Measurements from ENCODE around the gene UCP2. TPM values are rescaled to one million over a fixed set of nuclear protein-coding genes. Genes with fewer than 3 reads are reported as not detected.

Gene UCP2
- total and polyA plus RNA-seq, 9 of the 15 experiments (the other 6 are each of a cell fraction or from before 2014, with no cell fraction given), result 19.2 to 216 (median 87.9) TPM

DNA sequence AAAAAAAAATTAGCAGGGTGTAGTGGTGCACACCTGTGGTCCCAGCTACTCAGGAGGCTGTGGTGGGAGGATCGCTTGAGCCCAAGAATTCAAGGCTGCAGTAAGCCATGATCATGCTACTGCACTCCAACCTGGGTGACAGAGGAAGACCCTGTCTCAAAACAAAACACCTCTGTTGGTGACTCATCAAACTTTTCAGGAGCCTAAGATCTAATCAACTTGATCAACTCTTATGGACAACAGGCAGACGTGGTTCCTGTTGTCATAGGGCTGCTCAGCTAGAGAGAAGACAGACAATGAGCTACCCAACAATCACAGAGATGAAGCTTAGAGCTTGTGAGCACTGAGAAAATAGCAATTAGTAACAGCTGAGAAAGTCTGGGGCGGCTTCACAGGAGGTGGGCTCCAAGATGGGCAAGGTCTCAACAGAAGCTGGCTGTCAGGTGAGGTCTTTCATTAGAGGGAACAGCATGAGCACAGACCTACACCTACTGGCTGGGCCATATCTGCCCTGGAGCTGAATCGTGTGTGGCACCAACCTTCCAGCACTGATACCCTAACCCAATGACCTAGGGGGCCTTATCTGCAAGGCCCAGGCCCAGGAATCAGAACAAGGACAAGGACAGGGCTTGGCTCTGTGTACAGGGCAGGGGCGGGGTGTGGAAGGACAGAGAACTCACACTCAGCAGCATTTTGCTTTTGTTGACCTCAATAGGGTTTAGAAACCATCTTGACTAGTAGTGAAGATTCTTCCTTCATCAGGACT lies 33.5 kb upstream of the UCP2 start:
- Histone ChIP-seq H3K4me2 (ENCODE audit: insufficient read depth, low read length) (peak overlapping the region; percentile 33), H3K27ac (ENCODE audit: extremely low read depth, low read depth, low read length) (no peak overlapping the region), H2AFZ (ENCODE audit: low read depth, low read length) (no peak overlapping the region), H3K4me3 (no peak overlapping the region), H3K79me2 (ENCODE audit: control insufficient read depth, insufficient read depth, low read length) (no peaks in the 10 kb centered on the region), H4K20me1 (replicated peaks; ENCODE audit: control insufficient read depth, insufficient read depth, low read length) (peaks cover 6% of the 10 kb centered on the region), H3K9me3 (replicated peaks; ENCODE audit: control insufficient read depth, insufficient read depth, low read depth, low read length) (no peaks in the 10 kb centered on the region), H3K4me1 (replicated peaks in 1 of 2; ENCODE audit: control insufficient read depth in 2 of 2, insufficient read depth in 2 of 2, low read length in 2 of 2) (peaks cover 39 to 45% of the 10 kb centered on the region in 2 experiments), H3K9ac (ENCODE audit: insufficient read depth in 1 of 2, low read depth in 2 of 2, low read length in 2 of 2) (peak overlapping the region in 1 of 2 experiments; percentile 3; a peak in 1 of 4 replicates), H3K9me1 (ENCODE audit: control insufficient read depth, insufficient read depth, low read length) (no peaks in the 10 kb centered on the region), H3K27me3 (ENCODE audit: control insufficient read depth in 2 of 2, insufficient read depth in 2 of 2, low read length in 2 of 2) (no peaks in the 10 kb centered on the region), H3K36me3 (ENCODE audit: control insufficient read depth, insufficient read depth, low read length) (no peaks in the 10 kb centered on the region; the same call in 2 of the 3 replicates)
- 14% methylated on average over 5 of the region's 5 CpGs for WGBS (ENCODE audit: insufficient coverage, low coverage, missing lambda C conversion rate)
- no TSS peak for BruUV-seq (replicated peaks)
- POLR2A ChIA-PET, result interaction anchor here (0.6 to 1.5 kb wide), 7 partner anchors 11 to 1593 kb away, joined by 3 to 7 read pairs (median 3); partner anchors contain the start of gene UCP2
- intact Hi-C loops (cut with micrococcal nuclease) (no loop called here), in situ Hi-C loops (cut with MboI) (no loop called here)
- CTCF ChIA-PET (ENCODE audit: low intra/inter-chr PET ratio), result no interaction called here
- ATAC-seq (peak; percentile 69), FAIRE-seq (peak; percentile 97), DNase-seq (ENCODE audit: extremely low read depth in 1 of 4, low spot score in 3 of 4) (peak; percentile 60 to 91 (median 76))
- TF ChIP-seq TRIM24 (IDR thresholded peaks at IDR 0.05), result peak in 1 of 2 experiments; percentile 77; a peak in 2 of 4 replicates
- TF ChIP-seq ETV5 (CRISPR knock-in tag; IDR thresholded peaks at IDR 0.05; ENCODE audit: low read depth), result peak; percentile 42; the same call in 1 of the 2 replicates
- TF ChIP-seq KDM1A (IDR thresholded peaks at IDR 0.05), result peak; percentile 100
- TF ChIP-seq, protein P1, sequence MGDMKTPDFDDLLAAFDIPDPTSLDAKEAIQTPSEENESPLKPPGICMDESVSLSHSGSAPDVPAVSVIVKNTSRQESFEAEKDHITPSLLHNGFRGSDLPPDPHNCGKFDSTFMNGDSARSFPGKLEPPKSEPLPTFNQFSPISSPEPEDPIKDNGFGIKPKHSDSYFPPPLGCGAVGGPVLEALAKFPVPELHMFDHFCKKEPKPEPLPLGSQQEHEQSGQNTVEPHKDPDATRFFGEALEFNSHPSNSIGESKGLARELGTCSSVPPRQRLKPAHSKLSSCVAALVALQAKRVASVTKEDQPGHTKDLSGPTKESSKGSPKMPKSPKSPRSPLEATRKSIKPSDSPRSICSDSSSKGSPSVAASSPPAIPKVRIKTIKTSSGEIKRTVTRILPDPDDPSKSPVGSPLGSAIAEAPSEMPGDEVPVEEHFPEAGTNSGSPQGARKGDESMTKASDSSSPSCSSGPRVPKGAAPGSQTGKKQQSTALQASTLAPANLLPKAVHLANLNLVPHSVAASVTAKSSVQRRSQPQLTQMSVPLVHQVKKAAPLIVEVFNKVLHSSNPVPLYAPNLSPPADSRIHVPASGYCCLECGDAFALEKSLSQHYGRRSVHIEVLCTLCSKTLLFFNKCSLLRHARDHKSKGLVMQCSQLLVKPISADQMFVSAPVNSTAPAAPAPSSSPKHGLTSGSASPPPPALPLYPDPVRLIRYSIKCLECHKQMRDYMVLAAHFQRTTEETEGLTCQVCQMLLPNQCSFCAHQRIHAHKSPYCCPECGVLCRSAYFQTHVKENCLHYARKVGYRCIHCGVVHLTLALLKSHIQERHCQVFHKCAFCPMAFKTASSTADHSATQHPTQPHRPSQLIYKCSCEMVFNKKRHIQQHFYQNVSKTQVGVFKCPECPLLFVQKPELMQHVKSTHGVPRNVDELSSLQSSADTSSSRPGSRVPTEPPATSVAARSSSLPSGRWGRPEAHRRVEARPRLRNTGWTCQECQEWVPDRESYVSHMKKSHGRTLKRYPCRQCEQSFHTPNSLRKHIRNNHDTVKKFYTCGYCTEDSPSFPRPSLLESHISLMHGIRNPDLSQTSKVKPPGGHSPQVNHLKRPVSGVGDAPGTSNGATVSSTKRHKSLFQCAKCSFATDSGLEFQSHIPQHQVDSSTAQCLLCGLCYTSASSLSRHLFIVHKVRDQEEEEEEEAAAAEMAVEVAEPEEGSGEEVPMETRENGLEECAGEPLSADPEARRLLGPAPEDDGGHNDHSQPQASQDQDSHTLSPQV (IDR thresholded peaks at IDR 0.05), result peak; percentile 52; the same call in 1 of the 2 replicates
- peak; percentile 70; the same call in 1 of the 2 replicates for TF ChIP-seq ZNF766 (CRISPR knock-in tag; conservative IDR thresholded peaks at IDR 0.05)
- TF ChIP-seq, protein P2, sequence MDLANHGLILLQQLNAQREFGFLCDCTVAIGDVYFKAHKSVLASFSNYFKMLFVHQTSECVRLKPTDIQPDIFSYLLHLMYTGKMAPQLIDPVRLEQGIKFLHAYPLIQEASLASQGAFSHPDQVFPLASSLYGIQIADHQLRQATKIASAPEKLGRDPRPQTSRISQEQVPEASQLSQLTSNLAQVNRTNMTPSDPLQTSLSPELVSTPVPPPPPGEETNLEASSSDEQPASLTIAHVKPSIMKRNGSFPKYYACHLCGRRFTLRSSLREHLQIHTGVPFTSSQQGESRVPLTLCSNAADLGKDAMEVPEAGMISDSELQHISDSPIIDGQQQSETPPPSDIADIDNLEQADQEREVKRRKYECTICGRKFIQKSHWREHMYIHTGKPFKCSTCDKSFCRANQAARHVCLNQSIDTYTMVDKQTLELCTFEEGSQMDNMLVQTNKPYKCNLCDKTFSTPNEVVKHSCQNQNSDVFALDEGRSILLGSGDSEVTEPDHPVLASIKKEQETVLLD (IDR thresholded peaks at IDR 0.05), result peak; percentile 30; the same call in 1 of the 2 replicates
- TF ChIP-seq NR2C1 (IDR thresholded peaks at IDR 0.05), result no peak; the same call in 1 of the 2 replicates
- 0 out of 2 replicates have a peak, but pooled peaks have one; percentile 15 for TF ChIP-seq NR2C1 (tag; IDR thresholded peaks at IDR 0.05)
- TF ChIP-seq ZNF316 (IDR thresholded peaks at IDR 0.05), result peak; percentile 25; the same call in 1 of the 2 replicates
- TF ChIP-seq, protein P3, sequence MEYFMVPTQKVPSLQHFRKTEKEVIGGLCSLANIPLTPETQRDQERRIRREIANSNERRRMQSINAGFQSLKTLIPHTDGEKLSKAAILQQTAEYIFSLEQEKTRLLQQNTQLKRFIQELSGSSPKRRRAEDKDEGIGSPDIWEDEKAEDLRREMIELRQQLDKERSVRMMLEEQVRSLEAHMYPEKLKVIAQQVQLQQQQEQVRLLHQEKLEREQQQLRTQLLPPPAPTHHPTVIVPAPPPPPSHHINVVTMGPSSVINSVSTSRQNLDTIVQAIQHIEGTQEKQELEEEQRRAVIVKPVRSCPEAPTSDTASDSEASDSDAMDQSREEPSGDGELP (CRISPR knock-in tag; IDR thresholded peaks at IDR 0.05; ENCODE audit: borderline replicate concordance), result peak; percentile 70
- 0 out of 2 replicates have a peak, but pooled peaks have one; percentile 9 for TF ChIP-seq MAFK (IDR thresholded peaks at IDR 0.05; ENCODE audit: low read length)
- TF ChIP-seq FOXA3 (CRISPR knock-in tag; conservative IDR thresholded peaks at IDR 0.05 in 1 of 2, IDR thresholded peaks at IDR 0.05 in 1 of 2), result peak in 1 of 2 experiments; percentile 25; a peak in 1 of 4 replicates
- no peak for TF ChIP-seq TBP (optimal IDR thresholded peaks at IDR 0.05; ENCODE audit: low read depth, low read length)
- TF ChIP-seq MXI1 (IDR thresholded peaks at IDR 0.05; ENCODE audit: low read depth, low read length), result peak; percentile 51; the same call in 1 of the 2 replicates
- 0 out of 2 replicates have a peak, but pooled peaks have one; percentile 55 for TF ChIP-seq KHSRP (IDR thresholded peaks at IDR 0.05)
- TF ChIP-seq ZNF584 (CRISPR knock-in tag; IDR thresholded peaks at IDR 0.05; ENCODE audit: low read depth), result peak; percentile 69; the same call in 1 of the 2 replicates

All from K562 (cell line).